PFSK-1 (cell line): ENCODE results near the gene SDHA.

Experiments used
- FOXP2 ChIP-seq: optimal IDR thresholded peaks from 2 replicates; pipeline ENCODE3; 2011; ENCODE audit warnings: borderline replicate concordance, control low read depth, inconsistent platforms; ENCODE audit not compliant: insufficient read depth; ENCODE audit errors: extremely low read length, extremely low read depth
- POLR2AphosphoS5 ChIP-seq: IDR thresholded peaks from 2 replicates; pipeline ENCODE4 v1.6.1; 2012; ENCODE audit warnings: low read depth, mild to moderate bottlenecking, control low read depth, low read length, moderate library complexity
- REST ChIP-seq, 2 experiments: IDR thresholded peaks; 2 replicates each; pipeline versions ENCODE4 v1.6.1 to v1.8.0; 2011 to 2012; ENCODE audit warnings: low read depth in 2 of 2, low read length in 2 of 2, control low read depth in 1 of 2, inconsistent platforms in 1 of 2, mild to moderate bottlenecking in 1 of 2, moderate library complexity in 1 of 2; ENCODE audit not compliant: insufficient read depth in 1 of 2
- SIN3A ChIP-seq: IDR thresholded peaks from 2 replicates; pipeline ENCODE4 v1.6.1; 2012; ENCODE audit warnings: mild to moderate bottlenecking, low read length, moderate library complexity, borderline replicate concordance; ENCODE audit not compliant: insufficient read depth
- TAF1 ChIP-seq: IDR thresholded peaks from 2 replicates; pipeline ENCODE4 v1.6.1; 2012; ENCODE audit warnings: low read length, control low read depth, borderline replicate concordance; ENCODE audit not compliant: insufficient read depth

SDHA gene

GRCh38 chr5:188488-189481 lies 29.3 kb upstream of the SDHA start:
- TF ChIP-seq SIN3A: no peak
- TF ChIP-seq FOXP2: peak; percentile 68

- TF ChIP-seq FOXP2 (no peak), TAF1 (no peak), REST (IDR thresholded peaks at IDR 0.05; ENCODE audit: insufficient read depth in 1 of 2, low read depth in 2 of 2, low read length in 2 of 2) (no peak), POLR2AphosphoS5 (no peak), SIN3A (no peak)
These were observed 28.6 kb upstream of the SDHA start for GRCh38 chr5:189486-189885.

GRCh38 chr5:189976-190365 lies 28.1 kb upstream of the SDHA start:
- TF ChIP-seq POLR2AphosphoS5 (no peak), SIN3A (no peak), TAF1 (no peak), REST (IDR thresholded peaks at IDR 0.05; ENCODE audit: insufficient read depth in 1 of 2, low read depth in 2 of 2, low read length in 2 of 2) (no peak), FOXP2 (no peak)

- no peak for TF ChIP-seq REST (IDR thresholded peaks at IDR 0.05; ENCODE audit: insufficient read depth in 1 of 2, low read depth in 2 of 2, low read length in 2 of 2)
- no peak for TF ChIP-seq SIN3A
- no peak for TF ChIP-seq FOXP2
- TF ChIP-seq TAF1: no peak
- TF ChIP-seq POLR2AphosphoS5: no peak
These were observed 27.6 kb upstream of the SDHA start for GRCh38 chr5:190366-191035.

GRCh38 chr5:191036-191948 lies 26.8 kb upstream of the SDHA start, which contains the start of gene LRRC14B:
TSS of gene LRRC14B (plus strand) at chr5:191495. CDS start at chr5:191539, 44 bp downstream.
- TF ChIP-seq SIN3A (no peak), FOXP2 (no peak), POLR2AphosphoS5 (no peak), REST (IDR thresholded peaks at IDR 0.05; ENCODE audit: insufficient read depth in 1 of 2, low read depth in 2 of 2, low read length in 2 of 2) (no peak), TAF1 (no peak)
